ENCODE results near the gene RIPOR1. TPM values are rescaled to one million over a fixed set of nuclear protein-coding genes. Genes with fewer than 3 reads are reported as not detected.
A peak's percentile ranks its signal among the peaks of the same experiment; 100 is the strongest.

Gene RIPOR1
- total RNA-seq, 1 donor from 2014 or later = 191 TPM

DNA sequence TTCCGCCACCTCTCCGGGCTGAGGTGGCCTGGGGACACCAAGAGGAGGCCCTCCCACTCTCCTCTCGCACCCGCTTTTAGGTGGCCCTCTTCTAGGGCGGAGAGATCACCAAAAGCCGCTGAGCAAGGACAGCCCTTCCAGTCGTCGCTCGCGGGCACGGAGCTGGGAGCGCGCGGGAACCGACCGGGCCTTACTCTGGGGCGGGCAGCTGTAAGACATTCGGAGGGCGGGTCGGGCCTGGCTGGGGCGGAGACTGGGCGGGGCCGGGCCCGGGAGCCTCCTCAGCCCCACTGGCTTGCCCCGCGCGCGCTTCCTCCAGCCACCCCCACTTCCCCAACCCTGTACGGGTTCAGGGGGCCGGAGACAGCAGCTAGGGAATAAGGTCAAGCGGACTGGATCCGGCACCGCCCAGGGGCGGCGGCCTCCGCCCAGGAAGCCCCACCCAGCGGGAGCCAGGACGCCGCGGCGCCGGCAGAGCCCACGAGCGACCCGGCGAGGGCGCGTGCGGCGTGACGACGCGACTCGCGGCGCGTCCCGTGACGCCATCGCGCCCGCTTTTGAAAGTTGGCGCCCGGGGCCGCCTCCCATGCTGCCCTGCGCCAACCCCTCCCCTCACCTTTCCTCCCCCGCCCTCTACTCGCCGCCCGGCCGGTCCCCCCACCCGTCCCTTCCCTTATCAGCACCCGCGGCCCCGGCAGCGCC is 33.3 kb downstream of the RIPOR1 start:
- TF ChIP-seq, protein P1, sequence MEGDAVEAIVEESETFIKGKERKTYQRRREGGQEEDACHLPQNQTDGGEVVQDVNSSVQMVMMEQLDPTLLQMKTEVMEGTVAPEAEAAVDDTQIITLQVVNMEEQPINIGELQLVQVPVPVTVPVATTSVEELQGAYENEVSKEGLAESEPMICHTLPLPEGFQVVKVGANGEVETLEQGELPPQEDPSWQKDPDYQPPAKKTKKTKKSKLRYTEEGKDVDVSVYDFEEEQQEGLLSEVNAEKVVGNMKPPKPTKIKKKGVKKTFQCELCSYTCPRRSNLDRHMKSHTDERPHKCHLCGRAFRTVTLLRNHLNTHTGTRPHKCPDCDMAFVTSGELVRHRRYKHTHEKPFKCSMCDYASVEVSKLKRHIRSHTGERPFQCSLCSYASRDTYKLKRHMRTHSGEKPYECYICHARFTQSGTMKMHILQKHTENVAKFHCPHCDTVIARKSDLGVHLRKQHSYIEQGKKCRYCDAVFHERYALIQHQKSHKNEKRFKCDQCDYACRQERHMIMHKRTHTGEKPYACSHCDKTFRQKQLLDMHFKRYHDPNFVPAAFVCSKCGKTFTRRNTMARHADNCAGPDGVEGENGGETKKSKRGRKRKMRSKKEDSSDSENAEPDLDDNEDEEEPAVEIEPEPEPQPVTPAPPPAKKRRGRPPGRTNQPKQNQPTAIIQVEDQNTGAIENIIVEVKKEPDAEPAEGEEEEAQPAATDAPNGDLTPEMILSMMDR (IDR thresholded peaks at IDR 0.05; ENCODE audit: partially characterized antibody, unreplicated experiment) = no peak
- H3K4me1 Mint-ChIP-seq (ENCODE audit: low read depth, unreplicated experiment) = peaks cover 22% of the 10 kb centered on the region
- DNase-seq = peak; percentile 96
- peak overlapping the region; percentile 85 for H3K4me3 Mint-ChIP-seq (ENCODE audit: unreplicated experiment)
- H3K27ac Mint-ChIP-seq (ENCODE audit: unreplicated experiment) = peak overlapping the region; percentile 85
- no peaks in the 10 kb centered on the region for H3K36me3 Mint-ChIP-seq (ENCODE audit: unreplicated experiment)
- H3K27me3 Mint-ChIP-seq (ENCODE audit: unreplicated experiment) = peaks cover 4% of the 10 kb centered on the region
- peaks cover 7% of the 10 kb centered on the region for H3K9me3 Mint-ChIP-seq (ENCODE audit: unreplicated experiment)

DNA sequence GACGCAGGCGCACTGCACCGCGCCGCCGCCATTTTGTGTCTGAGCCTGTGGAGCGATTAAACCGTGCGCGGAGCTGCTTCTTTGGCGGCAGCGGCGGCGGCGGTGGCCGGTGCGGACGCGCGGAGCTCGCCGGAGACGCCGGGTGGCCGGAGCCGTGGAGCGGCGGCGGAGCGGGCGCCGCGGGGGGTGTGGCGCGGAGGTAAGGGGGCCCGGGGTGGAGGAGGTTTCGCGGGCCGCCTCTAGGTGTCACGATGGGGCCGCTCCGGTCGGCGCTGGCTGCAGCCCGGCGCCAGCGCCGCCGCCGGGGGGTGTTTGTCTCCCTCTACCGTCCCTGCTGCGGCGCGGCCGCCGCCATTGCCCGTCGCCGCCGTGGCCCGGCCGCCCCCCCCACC is 33.9 kb downstream of the RIPOR1 start, which contains the start of gene CTCF:
Gene CTCF (plus strand): TSS at position 1 of the 392 bp plus-strand sequence. CDS start 48,307 bp downstream, outside the sequence.
- Mint-ChIP-seq H3K27me3 (ENCODE audit: unreplicated experiment) (peaks cover 4% of the 10 kb centered on the region), H3K36me3 (ENCODE audit: unreplicated experiment) (no peaks in the 10 kb centered on the region), H3K4me3 (ENCODE audit: unreplicated experiment) (peak within 1 kb of the TSS; percentile 85), H3K9me3 (ENCODE audit: unreplicated experiment) (peaks cover 7% of the 10 kb centered on the region), H3K4me1 (ENCODE audit: low read depth, unreplicated experiment) (peaks cover 22% of the 10 kb centered on the region), H3K27ac (ENCODE audit: unreplicated experiment) (peak within 1 kb of the TSS; percentile 85)
- peak; percentile 83 for DNase-seq
- TF ChIP-seq, protein P1 (IDR thresholded peaks at IDR 0.05; ENCODE audit: partially characterized antibody, unreplicated experiment) = peak; percentile 21

DNA sequence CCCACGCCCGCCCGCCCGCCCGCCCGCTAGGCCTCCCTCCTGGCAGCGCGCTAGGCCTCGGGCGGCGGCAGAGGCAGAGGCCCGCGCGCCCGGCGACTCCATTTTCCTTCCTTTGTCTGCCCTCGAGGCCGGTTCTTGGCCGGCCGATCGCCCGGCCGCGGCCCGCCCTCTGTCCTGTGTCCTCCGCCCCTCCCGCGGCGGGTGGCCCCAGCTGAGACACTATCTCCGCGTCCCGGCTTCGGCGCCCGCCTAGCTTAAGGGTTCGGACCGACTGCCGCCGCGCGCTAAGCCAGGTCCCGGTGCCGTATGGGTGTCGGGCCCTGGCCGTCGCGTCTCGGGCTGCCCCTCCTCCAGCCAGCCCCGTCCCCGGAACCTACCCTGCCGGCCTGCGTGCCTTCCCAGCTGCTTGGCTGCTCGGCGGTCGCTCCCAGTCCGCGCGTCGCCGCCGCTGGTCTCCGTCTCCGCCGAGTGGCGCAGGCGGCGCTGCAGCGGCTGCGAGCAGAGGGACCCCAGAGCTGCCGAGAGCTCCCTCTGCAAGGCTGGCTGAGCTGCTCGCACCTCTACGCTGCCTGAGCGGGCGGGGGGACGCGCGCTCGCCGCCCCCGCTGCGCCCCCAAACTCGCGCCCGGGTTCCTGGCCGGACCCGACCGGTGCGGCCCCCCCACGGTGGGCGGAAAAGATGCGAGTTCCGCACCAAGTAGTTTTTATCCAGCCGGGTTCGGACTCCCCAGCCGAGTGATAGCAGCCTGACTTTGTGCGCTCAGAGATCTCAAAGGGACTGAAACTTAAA is 34.5 kb downstream of the RIPOR1 start:
- peak overlapping the region; percentile 86 for H3K27ac Mint-ChIP-seq (ENCODE audit: unreplicated experiment)
- H3K4me3 Mint-ChIP-seq (ENCODE audit: unreplicated experiment) = peak overlapping the region; percentile 90
- no peaks in the 10 kb centered on the region for H3K36me3 Mint-ChIP-seq (ENCODE audit: unreplicated experiment)
- H3K27me3 Mint-ChIP-seq (ENCODE audit: unreplicated experiment) = peaks cover 4% of the 10 kb centered on the region
- TF ChIP-seq, protein P1 (IDR thresholded peaks at IDR 0.05; ENCODE audit: partially characterized antibody, unreplicated experiment) = no peak
- peaks cover 22% of the 10 kb centered on the region for H3K4me1 Mint-ChIP-seq (ENCODE audit: low read depth, unreplicated experiment)
- H3K9me3 Mint-ChIP-seq (ENCODE audit: unreplicated experiment) = peaks cover 7% of the 10 kb centered on the region
- DNase-seq = peak; percentile 83

DNA sequence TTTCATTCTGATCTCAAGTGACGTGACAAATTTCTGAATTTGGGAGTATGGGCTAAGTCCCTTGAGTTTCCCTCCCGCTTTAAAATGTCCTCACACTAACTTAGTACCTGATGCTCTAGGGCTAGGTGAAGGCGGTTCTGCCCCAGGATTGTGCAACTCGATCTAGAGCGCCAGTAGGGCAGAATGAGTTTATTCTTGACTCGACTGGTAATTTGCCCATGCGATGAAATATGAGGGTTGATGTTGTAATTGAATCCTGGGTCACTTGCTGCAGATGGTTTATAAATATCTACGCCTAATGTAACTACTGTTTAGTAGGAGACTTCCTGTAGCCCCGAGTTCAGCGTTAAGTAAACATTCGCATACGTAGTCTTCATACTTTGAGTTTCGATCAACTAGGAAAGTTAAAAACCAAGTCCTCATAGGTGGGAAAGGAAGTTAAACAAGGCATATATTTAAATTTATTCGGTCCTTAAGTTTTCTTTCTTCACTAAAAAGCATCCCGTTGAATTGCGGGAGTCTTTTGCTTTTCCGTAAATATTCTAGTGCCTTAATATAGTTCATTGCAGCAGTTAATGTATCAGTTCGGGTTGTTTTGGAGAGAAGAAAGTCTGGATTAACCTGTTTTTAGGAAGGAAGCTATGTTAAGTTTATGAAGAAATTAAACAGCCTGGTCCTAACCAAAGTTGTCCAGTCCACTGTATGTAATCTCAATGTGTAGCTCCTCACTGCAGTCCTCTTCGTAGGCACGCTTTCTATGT is 35.3 kb downstream of the RIPOR1 start:
- peak overlapping the region; percentile 86 for H3K27ac Mint-ChIP-seq (ENCODE audit: unreplicated experiment)
- peak overlapping the region; percentile 90 for H3K4me3 Mint-ChIP-seq (ENCODE audit: unreplicated experiment)
- DNase-seq = no peak
- peaks cover 7% of the 10 kb centered on the region for H3K9me3 Mint-ChIP-seq (ENCODE audit: unreplicated experiment)
- H3K27me3 Mint-ChIP-seq (ENCODE audit: unreplicated experiment) = peaks cover 4% of the 10 kb centered on the region
- TF ChIP-seq, protein P1 (IDR thresholded peaks at IDR 0.05; ENCODE audit: partially characterized antibody, unreplicated experiment) = no peak
- no peaks in the 10 kb centered on the region for H3K36me3 Mint-ChIP-seq (ENCODE audit: unreplicated experiment)
- peaks cover 22% of the 10 kb centered on the region for H3K4me1 Mint-ChIP-seq (ENCODE audit: low read depth, unreplicated experiment)

Measured in glutamatergic neuron (in vitro differentiated cells).